GM12865 (cell line): ENCODE data around the gene EIF4G3.

ENCODE experiments used
- DNase-seq: peaks from one replicate; pipeline ENCODE4 v3.0.0; 2010; ENCODE audit warnings: low read depth
- H3K4me3 ChIP-seq: 2 replicates; pipeline ENCODE4 v1.5.1; 2011; ENCODE audit warnings: mild to moderate bottlenecking, low read depth, low read length, control low read depth
- CTCF ChIP-seq: IDR thresholded peaks from 2 replicates; pipeline ENCODE4 v1.5.1; 2011; ENCODE audit warnings: low read length, control low read depth, low read depth, inconsistent platforms; ENCODE audit not compliant: insufficient read depth; ENCODE audit errors: missing control alignments

The EIF4G3 gene

GRCh38 chr1:21045351-21045750, 131.3 kb downstream of the EIF4G3 start:
- TF ChIP-seq CTCF = no peak
- DNase-seq = no peak

DNA sequence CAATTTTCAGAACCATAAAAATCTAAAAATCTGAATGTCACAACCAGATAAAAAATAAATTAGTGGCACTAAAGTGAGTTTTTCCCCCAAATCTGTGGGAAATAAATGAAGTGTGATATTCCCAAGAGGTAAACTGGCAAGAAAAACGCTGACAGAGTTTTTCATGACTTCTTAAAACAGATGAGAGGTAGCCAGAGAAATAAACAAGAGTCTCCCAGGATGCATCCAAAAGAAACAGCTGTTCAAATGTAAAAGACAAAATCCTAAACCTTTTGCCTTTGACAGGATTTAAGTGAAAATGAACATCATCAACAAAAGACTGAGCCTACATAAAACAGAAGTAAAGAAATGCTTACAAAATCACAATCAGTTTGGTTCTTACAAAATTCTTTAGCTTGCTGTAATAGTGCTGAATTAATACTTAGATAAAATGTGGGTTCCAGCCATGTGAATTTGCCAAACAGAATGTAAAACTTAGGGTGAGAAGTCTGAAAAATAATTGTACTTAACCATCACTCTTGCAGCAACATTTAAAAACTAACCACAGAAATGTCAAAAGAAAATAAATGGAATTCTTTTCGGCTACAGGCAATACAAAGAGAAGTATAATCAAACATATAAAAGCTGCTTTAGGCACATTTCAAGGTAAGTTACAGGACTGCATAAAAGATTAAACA, 133.6 kb downstream of the EIF4G3 start:
- no peak overlapping the region for H3K4me3 ChIP-seq
- no peak for TF ChIP-seq CTCF
- no peak for DNase-seq

More at GRCh38 chr1:21045351-21045750, 131.3 kb downstream of the EIF4G3 start:
- no peak overlapping the region for H3K4me3 ChIP-seq

GRCh38 chr1:21041541-21041940, 135.2 kb downstream of the EIF4G3 start:
- no peak for TF ChIP-seq CTCF
- no peak overlapping the region for H3K4me3 ChIP-seq
- no peak for DNase-seq

- no peak overlapping the region for H3K4me3 ChIP-seq
- TF ChIP-seq CTCF = no peak
- DNase-seq = no peak
Measured at GRCh38 chr1:21037091-21037490, 139.6 kb downstream of the EIF4G3 start.

- H3K4me3 ChIP-seq = no peak overlapping the region
- no peak for TF ChIP-seq CTCF
- DNase-seq = no peak
Measured at GRCh38 chr1:21035794-21036193, 140.9 kb downstream of the EIF4G3 start.

DNA sequence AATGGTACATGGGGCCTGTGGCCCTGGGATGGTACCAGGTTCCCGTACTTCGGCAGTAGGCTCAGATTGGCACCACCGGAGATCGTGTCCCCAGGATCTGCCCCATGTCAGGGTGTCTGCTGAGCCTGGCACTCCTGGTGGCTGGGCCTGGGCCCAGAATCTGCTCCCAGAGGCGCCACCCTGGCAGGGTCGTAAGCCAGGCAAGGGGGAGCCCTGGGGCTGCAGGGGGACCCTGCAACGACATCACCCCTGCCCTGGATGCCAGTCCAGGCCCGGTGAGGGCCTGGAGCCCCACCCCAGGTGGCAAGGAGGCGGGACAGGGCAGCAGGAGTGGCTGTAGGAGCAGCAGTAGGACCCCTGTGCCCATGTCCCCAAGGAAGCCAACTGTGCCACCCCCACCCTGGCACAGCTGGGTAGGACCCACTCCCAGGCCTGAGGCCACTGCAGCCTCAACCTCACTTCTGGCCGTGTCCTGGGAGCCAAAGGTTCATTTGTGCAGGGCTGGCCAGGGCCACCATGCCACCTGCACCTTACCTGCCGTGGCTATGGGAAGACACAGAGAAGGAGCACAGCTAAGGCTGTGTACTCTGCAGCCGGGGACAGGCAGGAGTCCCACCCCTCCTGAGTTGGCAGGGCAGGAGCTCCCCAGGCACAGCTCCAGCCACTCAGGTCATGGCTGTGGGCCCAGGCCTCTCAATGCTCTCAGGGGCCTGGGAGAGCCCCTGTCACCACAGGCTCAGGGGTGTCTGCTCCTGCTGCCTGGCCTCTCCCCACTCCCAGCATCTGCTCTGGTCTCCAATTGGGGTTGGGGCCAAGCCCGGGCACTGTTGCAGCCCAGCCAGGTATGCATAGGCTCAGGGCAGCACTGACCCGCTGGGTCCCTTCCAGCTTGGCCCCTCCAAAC, 141.7 kb downstream of the EIF4G3 start:
- DNase-seq = no peak
- no peak for TF ChIP-seq CTCF

DNA sequence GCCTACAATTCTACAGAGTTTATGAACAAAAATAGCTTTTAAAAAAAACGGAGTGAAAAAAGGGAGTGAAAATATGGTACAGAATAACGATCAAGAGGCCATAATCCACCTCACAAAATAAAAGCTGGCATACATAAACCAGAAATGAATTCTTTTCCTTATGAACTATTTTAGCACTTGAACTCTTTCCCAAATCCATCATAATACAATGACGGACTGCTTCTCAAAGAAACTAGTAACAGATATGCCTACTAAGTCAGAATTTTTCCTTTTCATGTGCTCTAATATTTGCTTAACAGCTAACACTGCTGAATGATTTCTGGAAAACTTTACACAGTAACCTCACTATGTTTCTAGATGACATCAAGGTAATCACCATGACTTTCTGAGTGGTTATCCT, 144.0 kb downstream of the EIF4G3 start:
- no peak for DNase-seq
- no peak for TF ChIP-seq CTCF
- no peak overlapping the region for H3K4me3 ChIP-seq

More for the DNA sequence above, 141.7 kb downstream of the EIF4G3 start:
- no peak overlapping the region for H3K4me3 ChIP-seq
